Activated gamma-delta T cell treated with anti-CD3 and anti-CD28 coated beads, Interleukin-2, amount 50 U/mL, for 16 hours (primary cell): ENCODE results near the gene NXPH4.

Experiments used
- DNase-seq: peaks from one replicate; pipeline ENCODE4 v3.0.0-alpha.2; 2020; ENCODE audit warnings: low read depth

Gene NXPH4

GRCh38 chr12:57243521-57244311 is 27.1 kb downstream of the NXPH4 start:
- peak; percentile 67 for DNase-seq

GRCh38 chr12:57244312-57244696 is 27.7 kb downstream of the NXPH4 start:
- DNase-seq = no peak

DNA sequence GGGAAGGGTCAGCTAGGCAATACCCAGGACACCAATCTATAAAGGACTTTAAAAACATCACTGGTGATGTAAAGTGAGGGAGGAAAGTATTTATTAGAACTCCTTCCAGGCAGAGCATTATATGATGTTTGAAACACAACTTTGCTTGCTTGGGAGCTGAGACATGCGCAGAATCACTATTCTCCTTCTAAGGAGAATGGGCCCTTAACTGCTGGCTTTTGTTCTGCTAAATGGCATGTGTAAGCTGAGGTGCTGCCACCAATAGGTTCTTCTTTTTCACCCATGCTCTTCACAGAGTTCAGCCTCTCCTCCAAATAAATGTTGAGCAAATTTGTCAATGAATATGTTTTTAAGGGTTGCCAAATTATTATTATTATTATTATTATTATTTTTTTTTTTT is 30.4 kb downstream of the NXPH4 start:
- no peak for DNase-seq

- no peak for DNase-seq
Observed at GRCh38 chr12:57248934-57249742, 32.5 kb downstream of the NXPH4 start.

- no peak for DNase-seq
Observed at GRCh38 chr12:57250541-57250940, 33.9 kb downstream of the NXPH4 start.

- DNase-seq = no peak
Observed at GRCh38 chr12:57250956-57251355, 34.4 kb downstream of the NXPH4 start, which contains the start of gene STAC3. TSS of gene STAC3 (minus strand) at chr12:57251187. CDS start at chr12:57249636, 1,551 bp downstream.

- DNase-seq = no peak
Observed at GRCh38 chr12:57254506-57255280, 38.1 kb downstream of the NXPH4 start.

- DNase-seq = no peak
Observed at GRCh38 chr12:57255916-57256315, 39.3 kb downstream of the NXPH4 start.

DNA sequence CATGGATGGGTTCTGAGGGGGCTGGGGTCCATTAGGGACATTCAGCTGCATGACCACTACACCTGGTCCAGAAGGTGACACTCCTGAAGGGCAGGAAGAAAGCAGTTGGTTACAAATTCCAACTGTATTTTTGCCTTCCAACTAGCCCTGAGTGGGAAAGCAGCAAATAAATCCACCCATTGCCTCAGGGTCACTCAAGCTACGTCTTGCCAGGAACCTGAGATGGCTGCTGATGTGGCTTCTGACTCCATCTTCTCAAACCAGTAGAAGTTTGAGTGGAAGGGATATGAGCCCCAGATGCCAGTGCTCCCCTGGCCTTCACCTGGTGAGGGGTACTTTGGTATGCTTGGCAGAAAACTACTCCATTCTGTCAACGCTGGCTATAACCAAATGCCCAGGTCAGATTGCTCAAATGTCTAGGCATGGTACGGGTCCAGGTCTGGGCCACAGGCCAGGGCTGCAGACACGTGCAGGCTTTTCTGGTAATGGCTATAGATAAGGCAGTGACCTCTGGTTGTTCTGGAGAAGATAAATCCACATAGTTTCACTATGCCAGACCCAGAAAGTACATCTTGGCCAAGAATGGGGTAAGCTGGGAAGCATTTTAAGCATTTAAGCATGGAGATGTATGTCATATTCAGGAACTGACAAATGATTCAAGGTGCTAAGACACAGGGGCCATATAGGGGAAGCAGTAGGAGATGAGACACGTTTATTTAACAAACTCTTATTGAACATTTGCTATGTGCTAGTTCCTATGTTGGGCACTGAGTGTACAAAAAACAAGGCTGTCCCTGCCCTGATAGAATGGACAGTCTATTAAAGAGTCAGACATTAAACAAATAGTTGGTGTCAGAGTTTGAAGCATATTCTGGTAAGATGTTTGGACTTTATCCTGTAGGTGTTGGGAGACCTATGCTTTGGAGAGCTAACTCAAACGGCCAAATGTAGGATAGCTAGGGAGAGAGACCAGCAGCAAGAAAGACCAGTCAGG is 42.7 kb downstream of the NXPH4 start:
- no peak for DNase-seq

DNA sequence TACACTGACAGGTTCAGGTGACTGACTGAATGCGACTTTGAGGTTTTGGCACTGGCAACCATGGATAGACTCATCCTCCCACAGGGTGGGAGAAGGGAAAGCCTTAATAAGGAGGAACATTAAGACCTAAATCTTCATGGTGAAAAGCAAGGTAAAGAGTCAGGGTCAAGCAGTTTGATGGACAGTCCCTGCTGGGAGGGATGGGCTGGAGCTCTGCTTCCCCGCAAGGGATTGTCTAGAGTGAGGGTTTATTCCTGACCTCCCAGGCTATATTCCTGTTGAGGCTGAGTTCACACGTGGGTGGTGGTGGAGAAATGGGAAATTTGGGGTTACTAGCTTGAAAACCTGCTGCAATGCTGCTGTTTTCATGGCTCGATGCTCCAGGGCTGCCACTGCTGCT is 43.8 kb downstream of the NXPH4 start:
- no peak for DNase-seq

DNA sequence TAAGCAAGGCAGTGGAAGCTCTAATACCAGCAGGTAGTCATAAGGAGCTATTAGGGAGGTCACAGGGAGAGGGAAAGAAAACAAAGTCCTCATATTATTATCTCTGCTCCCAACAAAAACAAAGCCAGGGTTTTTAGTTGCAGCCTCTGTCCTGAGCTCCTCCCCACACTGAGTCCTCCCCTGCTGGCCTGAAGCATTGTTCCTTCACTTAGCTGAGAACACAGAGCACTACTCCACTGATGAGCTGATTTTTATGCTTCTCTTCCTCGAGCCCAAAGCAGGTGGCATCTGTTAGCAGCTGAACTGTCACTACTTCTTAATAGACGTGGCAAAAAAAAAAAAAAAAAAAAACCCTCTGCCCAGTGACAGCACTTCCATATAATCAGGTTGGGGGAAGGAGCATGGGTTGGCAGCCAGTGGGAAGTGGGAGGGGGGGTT is 44.9 kb downstream of the NXPH4 start:
- no peak for DNase-seq

DNA sequence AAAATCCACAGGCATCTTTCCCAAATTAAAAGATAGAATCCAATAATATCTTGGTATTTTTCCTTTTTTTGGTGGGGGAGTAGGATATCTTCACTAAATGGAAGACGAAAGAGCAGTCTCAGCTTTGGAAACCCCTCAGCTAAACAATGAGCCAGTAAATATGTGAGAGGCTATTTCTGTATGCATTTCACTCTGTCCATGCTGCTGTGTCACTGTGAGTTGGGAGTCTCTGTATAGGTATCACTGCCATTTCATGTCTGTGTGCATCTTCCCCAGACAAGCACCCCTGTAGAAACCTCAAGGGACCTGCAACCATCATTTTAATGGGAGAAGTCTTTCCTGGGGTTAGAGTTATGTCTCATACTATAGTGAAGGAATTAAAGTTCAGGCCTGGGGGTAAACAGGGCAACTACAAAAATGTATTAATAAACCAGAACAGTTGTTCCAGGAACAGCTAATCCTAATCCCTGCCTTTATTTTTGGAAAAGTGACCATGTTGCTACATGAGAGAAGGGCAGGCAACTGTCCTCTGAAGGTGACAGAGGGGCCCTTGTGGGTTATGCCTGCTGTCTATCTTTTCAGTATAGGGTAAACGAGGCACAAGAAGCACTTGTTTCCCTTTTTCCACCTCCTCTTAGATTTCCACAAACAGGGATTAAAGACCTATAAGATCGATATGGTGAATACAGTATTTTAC is 45.7 kb downstream of the NXPH4 start:
- no peak for DNase-seq

- no peak for DNase-seq
Observed at GRCh38 chr12:57263096-57263495, 46.5 kb downstream of the NXPH4 start.

- no peak for DNase-seq
Observed at GRCh38 chr12:57266681-57267080, 50.1 kb downstream of the NXPH4 start.

DNA sequence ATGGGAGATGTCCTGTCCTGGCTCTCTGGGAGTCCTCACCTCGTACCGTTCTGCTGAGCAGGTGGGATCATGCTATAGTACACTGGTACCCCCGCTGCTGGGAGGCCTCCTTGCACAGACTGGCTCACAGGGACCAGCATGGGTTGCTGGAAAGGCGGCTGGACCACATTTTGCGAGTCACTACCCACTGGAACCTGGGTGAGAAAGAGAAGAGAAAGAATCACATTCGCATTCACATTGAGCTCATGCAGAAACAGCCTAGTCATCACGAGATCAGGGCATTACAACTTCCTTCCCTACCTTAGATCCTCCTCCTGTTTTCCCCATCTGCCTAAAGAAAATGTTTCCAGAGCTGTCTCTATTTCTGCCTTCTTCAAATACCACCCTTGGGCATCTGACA is 51.7 kb downstream of the NXPH4 start:
- DNase-seq = no peak

DNA sequence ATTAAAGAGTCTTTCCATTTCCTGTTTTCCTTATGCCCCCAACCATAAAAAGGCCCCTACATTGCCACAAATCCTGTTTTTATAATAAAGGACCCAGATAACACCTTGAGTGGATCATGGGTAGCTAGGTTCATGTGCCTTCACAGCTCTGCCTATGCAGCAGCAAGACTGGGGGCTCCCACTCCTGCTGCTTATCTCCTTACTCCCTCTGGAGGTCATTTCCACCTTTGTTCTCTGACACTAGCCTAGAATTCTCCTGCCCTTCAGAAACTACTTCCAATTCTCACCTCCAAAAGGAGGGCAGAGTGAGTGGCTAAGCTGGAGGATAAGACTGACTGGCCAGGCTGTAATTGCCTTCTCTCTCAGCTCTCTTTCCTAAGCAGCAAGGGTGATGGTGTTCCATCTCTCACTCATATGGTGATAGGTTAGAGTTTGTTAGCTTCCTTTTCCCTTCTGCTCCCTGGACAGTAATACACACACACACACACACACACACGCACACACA is 54.4 kb downstream of the NXPH4 start:
- no peak for DNase-seq

GRCh38 chr12:57272337-57273151 is 56.0 kb downstream of the NXPH4 start:
- DNase-seq = no peak

DNA sequence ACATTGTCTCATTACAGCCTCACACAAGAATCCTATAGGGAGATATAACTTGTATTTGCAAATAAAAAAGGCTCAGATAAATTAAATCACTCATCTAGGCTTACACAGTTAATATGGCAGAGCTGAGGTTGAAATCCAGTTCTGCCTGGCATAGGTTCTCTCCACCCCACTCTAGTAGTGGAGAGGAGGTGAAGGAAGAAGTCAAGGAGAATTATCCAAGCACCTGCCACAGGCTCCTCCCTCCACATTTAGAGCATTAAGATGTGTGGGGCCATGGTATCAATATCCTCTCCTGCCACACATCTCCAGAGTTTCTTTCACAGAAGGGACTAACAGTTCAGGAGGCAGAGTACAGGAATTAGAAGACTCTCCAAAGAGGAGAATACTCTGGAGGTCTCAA is 56.9 kb downstream of the NXPH4 start:
- DNase-seq = no peak
